Suppressor macrophage treated with lipopolysaccharide for 1 hour (primary cell): ENCODE measurements around the gene CTDSPL.

ENCODE experiments used
- DNase-seq, 3 donors: peaks; one replicate each; pipeline ENCODE4 v3.0.0-alpha.2; 2020 to 2022

CTDSPL gene

DNA sequence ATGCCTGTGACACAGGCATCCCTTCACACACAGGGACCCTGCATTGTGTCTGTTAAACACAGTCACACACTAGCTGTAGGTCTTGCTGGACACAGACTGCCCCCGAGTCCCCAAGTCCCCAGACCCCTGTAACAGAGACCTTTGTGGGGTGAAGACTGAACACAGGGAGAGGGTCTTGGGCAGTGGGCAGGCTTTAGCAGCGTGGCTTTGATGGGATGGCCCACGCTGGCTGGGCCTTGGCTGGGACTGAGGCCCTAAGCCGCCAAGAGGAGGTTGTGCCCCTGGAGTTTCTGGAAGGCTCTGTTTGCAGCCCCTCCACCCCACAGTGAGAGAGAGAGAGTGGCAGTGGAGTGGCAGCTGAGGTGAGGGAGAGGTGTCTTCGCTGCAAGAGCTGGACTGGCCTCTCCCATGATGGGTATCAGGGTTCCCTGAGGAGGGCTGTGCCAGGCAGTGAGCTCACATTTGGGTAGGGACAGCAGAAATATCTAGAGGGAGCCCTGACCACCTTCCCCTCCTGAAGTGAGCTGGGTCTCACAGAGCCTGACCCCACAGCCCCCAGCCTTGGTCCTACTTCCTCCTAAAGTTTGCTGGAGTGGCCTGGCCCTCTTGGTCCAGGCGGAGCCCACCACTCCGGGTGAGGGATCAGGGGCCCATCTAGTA lies 128.3 kb downstream of the CTDSPL start:
- no peak for DNase-seq

GRCh38 chr3:37990527-37990926 lies 128.8 kb downstream of the CTDSPL start, which contains the start of gene VILL:
Gene VILL (plus strand): TSS chr3:37990786. CDS start chr3:37993673, 2,887 bp downstream.
- no peak for DNase-seq

DNA sequence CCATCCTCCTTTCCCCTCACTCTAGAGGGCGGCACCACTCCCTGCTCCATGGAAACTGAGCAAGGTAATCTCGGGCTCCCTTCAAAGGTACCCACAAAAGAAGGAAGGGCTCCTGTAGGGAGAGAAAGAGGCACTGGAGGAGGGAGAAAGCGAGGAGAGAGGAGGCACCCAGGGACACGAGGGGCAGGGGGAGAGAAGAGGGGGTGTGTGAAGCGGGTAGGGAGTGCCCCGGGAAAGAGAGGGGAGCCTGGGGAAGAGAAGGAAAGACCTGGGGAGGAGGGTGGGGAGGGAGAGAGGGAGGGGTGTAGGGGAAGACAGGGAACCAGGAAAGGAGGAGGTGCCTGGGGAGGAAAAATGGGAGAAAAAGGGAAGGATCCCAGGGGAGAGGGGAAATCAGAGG lies 129.4 kb downstream of the CTDSPL start:
- no peak for DNase-seq

GRCh38 chr3:37991823-37992222 lies 130.1 kb downstream of the CTDSPL start:
- no peak for DNase-seq

GRCh38 chr3:37992271-37993066 lies 130.8 kb downstream of the CTDSPL start:
- no peak for DNase-seq

- DNase-seq = no peak
Measured at GRCh38 chr3:37993067-37993455, 131.4 kb downstream of the CTDSPL start.

- DNase-seq = no peak
Measured at GRCh38 chr3:37993460-37993819, 131.8 kb downstream of the CTDSPL start.

- DNase-seq = peak; percentile 84 to 94 (median 90)
Measured at GRCh38 chr3:37993820-37994638, 132.3 kb downstream of the CTDSPL start.

GRCh38 chr3:37994639-37994972 lies 132.9 kb downstream of the CTDSPL start:
- DNase-seq = no peak

DNA sequence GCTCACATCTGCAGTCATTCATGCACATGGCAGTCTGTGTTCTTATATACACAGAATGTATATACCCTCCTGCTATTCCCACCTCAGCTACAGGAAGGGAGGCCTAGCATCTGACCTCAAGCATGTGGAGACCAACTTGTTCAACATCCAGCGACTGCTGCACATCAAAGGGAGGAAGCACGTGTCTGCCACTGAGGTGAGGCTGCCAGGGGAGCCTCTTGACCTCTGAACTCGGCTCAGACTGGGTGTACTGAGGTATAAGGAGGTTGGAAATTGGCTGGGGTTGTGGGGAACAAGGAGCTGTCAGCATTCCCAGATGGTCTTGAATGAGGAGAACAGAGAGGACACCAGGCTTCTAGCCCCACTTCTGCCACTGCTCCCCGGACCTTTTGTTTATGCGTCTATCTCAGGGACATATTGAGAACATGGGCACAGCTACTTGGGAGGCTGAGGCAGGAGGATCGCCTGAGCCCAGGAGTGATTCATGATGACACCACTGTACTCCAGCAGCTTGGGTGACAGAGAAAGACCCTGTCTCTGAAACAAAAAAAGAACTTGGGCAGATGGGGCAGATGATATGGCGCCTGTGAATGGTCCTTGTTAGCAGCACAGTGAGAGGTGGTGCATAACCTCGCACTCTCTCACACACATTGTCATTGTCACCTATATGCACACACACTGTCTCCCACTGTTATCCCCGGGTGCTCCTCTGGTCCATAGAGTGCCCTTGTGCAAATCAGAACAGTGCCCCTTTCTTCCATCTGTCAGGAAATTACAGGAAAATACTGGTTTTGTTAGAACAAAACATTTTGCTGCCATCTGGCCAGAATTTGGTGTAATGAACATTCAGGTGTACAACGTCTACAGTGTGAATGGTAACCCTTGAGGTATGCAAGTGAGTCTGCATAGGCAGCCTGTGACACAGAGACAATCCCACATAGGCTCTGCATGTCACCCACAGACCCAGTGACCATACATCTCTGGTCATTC lies 134.3 kb downstream of the CTDSPL start:
- DNase-seq = no peak

DNA sequence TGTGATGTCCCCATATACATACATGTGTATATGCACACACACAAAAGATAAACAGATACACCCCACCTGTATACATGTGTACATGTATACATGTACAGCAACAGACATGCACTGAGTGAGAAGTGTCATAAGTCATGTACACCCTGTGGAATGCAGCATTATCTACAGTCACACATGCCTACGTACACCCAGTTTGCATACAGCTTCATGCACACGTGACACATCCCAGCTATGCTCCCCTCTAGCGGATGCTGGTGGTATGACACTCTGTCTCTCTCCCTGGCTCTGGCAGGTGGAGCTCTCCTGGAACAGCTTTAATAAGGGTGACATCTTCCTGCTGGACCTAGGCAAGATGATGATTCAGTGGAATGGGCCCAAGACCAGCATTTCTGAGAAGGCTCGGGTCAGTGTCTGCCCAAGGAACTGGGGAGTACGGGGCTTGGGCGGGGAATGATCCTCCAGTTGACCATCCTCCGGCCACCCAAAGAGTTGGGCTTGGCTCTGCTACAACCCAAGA lies 135.2 kb downstream of the CTDSPL start:
- peak; percentile 83 to 88 (median 85) for DNase-seq

DNA sequence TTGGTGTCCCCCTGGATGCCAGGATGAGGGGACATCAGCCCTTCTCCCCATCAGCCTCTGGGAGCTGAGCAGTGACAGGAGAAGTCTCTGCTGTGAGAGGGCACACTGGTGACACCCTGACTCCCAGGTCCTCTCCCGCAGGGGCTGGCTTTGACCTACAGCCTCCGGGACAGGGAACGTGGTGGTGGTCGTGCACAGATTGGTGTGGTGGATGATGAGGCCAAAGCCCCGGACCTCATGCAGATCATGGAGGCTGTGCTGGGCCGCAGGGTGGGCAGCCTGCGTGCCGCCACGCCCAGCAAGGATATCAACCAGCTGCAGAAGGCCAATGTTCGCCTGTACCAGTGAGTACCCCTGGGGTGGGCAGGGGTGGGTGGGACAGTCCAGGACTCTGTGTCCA lies 135.7 kb downstream of the CTDSPL start:
- DNase-seq = no peak

GRCh38 chr3:37997791-37998370 lies 136.2 kb downstream of the CTDSPL start:
- DNase-seq = no peak

DNA sequence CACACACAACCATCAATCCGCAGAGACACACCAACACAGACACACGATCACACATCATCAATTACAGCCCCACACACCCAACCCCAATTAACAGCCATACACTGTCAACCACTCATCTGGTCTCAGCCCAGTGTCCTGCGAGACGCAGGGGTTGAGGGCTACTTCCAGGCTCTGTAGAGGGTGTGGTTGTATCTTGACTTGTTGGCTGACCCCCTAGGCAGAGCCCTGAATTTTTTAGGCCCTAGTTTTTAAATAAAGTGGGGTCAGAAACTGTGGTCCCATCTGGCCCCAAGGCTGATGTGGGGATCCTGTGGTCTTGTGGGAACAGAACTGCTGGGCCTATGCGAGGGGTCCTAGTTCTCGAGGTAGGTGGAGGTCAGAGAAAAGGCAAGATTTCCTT lies 138.2 kb downstream of the CTDSPL start:
- DNase-seq = no peak

- DNase-seq = no peak
Measured at GRCh38 chr3:38000242-38000916, 138.7 kb downstream of the CTDSPL start.

DNA sequence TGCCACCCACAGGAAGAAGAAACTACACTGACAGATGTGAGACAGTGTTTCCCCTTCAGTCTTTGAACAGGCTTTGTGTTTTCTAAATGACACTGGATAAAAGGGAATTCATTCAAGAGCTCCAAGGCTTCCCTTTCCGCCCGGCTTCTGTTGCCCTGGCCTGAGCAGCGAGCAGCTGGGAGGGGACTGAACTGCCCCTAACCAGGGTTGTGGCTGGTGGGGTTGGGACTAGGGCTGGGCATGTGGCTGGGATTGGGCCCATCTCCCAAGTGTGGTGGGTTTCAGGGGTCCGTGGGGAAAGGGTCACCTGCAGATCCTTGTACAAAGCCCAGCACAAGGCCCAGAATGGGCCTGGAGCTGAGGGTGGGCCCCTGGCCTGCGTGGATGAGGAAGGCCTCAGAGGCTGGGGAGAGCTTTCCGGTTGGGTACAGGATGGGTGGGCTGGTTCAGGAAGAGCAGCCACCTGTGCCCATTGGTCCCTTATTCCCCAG lies 139.3 kb downstream of the CTDSPL start:
- no peak for DNase-seq

GRCh38 chr3:38001456-38002081 lies 139.9 kb downstream of the CTDSPL start:
- no peak for DNase-seq

DNA sequence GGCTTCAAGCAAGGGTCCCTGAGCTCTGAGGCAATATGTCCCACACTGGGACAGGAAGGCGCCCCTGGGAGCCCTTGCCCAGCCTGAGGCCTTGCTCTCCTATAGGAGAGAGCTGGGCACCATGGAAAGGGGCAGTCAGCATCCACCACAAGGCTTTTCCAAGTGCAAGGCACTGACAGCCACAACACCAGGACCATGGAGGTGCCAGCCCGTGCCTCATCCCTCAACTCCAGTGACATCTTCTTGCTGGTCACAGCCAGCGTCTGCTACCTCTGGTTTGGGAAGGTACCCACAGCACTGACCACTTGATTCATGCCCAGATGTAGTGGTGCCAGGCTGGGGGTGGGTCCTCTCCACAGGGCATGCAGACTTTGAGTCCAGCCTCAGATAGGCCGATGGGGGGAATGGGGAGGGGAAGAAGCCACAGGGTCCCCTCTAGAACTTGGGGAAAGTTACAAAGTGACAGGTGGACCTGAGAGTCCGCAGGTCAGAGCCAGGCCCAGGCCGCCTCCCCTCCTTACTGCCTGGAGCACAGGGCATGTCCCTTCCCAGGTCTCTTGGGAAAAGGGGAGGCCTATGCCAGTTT lies 140.7 kb downstream of the CTDSPL start:
- DNase-seq = no peak

DNA sequence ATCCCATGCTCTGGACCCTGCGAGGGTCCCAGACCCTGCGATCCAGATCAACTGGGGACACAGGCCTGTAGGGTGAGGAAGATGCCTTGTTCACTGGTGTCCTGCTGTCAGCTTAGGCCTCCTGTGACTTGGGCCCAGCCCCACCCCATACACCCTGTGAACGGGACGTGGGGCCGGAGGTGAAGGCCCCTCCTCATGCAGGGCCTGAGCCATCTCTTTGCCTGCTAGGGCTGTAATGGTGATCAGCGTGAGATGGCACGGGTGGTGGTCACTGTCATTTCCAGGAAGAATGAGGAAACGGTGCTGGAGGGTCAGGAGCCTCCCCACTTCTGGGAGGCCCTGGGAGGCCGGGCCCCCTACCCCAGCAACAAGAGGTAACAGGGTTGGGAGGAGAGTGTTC lies 141.3 kb downstream of the CTDSPL start:
- DNase-seq = no peak

DNA sequence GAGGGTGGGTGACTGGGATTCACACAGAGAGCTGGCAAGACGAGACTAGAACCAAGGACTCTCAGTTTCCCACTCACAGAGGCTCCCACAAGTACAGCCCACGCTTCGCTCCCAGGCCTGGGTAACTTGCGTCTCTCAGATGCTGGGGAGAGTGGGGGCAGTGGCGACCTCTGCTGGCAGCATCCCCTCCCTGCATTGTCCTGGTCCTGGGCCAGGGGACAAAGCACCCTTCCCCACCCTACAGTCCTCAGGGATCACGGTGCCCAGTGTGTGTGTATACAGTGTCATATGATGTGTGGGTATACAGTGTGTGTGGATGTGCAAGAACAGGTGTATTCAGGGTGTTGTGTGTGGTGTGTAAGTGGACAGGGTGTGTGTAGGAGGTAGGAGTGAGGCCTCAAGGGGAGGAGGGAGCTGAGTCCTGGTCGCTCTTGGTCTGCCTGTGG lies 141.7 kb downstream of the CTDSPL start:
- DNase-seq = peak; percentile 62 to 77 (median 66)
